ENCODE data around the gene TRERF1.
"Not testable (repeated sequence)": the region's sequence is repeated elsewhere in the genome, so short reads cannot be mapped to it uniquely, and the experiment has no call there.

The TRERF1 gene

GRCh38 chr6:42212442-42212841 is 239.3 kb downstream of the TRERF1 start:
- H4K20me1 ChIP-seq (ENCODE audit: low read depth, low read length) = no peaks in the 10 kb centered on the region
- peaks cover 30% of the 10 kb centered on the region for H3K79me2 ChIP-seq (ENCODE audit: insufficient read depth, low read length)
- H3K4me3 ChIP-seq (ENCODE audit: insufficient read depth, low read length, poor library complexity, severe bottlenecking) = no peak overlapping the region
- H3K36me3 ChIP-seq (ENCODE audit: low read length) = peaks cover 43% of the 10 kb centered on the region
- no peak overlapping the region for H2AFZ ChIP-seq (ENCODE audit: low read depth, low read length, severe bottlenecking)
- no peak for TF ChIP-seq CTCF (IDR thresholded peaks at IDR 0.05; ENCODE audit: insufficient read depth, low read length, poor library complexity, severe bottlenecking)
- no peak for TF ChIP-seq EZH2phosphoT487 (conservative IDR thresholded peaks at IDR 0.05; ENCODE audit: low read length)
- H3K4me2 ChIP-seq (ENCODE audit: low read depth, low read length, poor library complexity, severe bottlenecking) = no peak overlapping the region
- H3K9ac ChIP-seq (ENCODE audit: low read length) = no peak overlapping the region
- no peak overlapping the region for H3K27ac ChIP-seq (ENCODE audit: low read depth, low read length)
- no peaks in the 10 kb centered on the region for H3K9me3 ChIP-seq (ENCODE audit: insufficient read depth, low read length)
- H3K9me2 ChIP-seq (replicated peaks; ENCODE audit: insufficient read depth, low read length) = no peaks in the 10 kb centered on the region
- peaks cover 17% of the 10 kb centered on the region; the same call in 1 of the 2 replicates for H3F3A ChIP-seq (ENCODE audit: insufficient read depth)
- no peaks in the 10 kb centered on the region for H3K27me3 ChIP-seq (ENCODE audit: low read length)

GRCh38 chr6:42211726-42212125 is 240.0 kb downstream of the TRERF1 start:
- no peaks in the 10 kb centered on the region for H4K20me1 ChIP-seq (ENCODE audit: low read depth, low read length)
- H3F3A ChIP-seq (ENCODE audit: insufficient read depth) = peaks cover 17% of the 10 kb centered on the region; the same call in 1 of the 2 replicates
- H3K79me2 ChIP-seq (ENCODE audit: insufficient read depth, low read length) = peaks cover 23% of the 10 kb centered on the region
- H3K9me2 ChIP-seq (replicated peaks; ENCODE audit: insufficient read depth, low read length) = no peaks in the 10 kb centered on the region
- peaks cover 43% of the 10 kb centered on the region for H3K36me3 ChIP-seq (ENCODE audit: low read length)
- no peaks in the 10 kb centered on the region for H3K27me3 ChIP-seq (ENCODE audit: low read length)
- H2AFZ ChIP-seq (ENCODE audit: low read depth, low read length, severe bottlenecking) = no peak overlapping the region
- no peak overlapping the region for H3K27ac ChIP-seq (ENCODE audit: low read depth, low read length)
- H3K9me3 ChIP-seq (ENCODE audit: insufficient read depth, low read length) = no peaks in the 10 kb centered on the region
- no peak overlapping the region for H3K4me3 ChIP-seq (ENCODE audit: insufficient read depth, low read length, poor library complexity, severe bottlenecking)
- H3K4me2 ChIP-seq (ENCODE audit: low read depth, low read length, poor library complexity, severe bottlenecking) = no peak overlapping the region
- TF ChIP-seq CTCF (IDR thresholded peaks at IDR 0.05; ENCODE audit: insufficient read depth, low read length, poor library complexity, severe bottlenecking) = no peak
- TF ChIP-seq EZH2phosphoT487 (conservative IDR thresholded peaks at IDR 0.05; ENCODE audit: low read length) = no peak
- H3K9ac ChIP-seq (ENCODE audit: low read length) = no peak overlapping the region

- H3K36me3 ChIP-seq (ENCODE audit: low read length) = peaks cover 43% of the 10 kb centered on the region
- H3K9me2 ChIP-seq (replicated peaks; ENCODE audit: insufficient read depth, low read length) = no peaks in the 10 kb centered on the region
- no peak overlapping the region for H3K9ac ChIP-seq (ENCODE audit: low read length)
- H3K27ac ChIP-seq (ENCODE audit: low read depth, low read length) = no peak overlapping the region
- H3K79me2 ChIP-seq (ENCODE audit: insufficient read depth, low read length) = peaks cover 11% of the 10 kb centered on the region
- H2AFZ ChIP-seq (ENCODE audit: low read depth, low read length, severe bottlenecking) = no peak overlapping the region
- TF ChIP-seq EZH2phosphoT487 (conservative IDR thresholded peaks at IDR 0.05; ENCODE audit: low read length) (no peak), CTCF (IDR thresholded peaks at IDR 0.05; ENCODE audit: insufficient read depth, low read length, poor library complexity, severe bottlenecking) (no peak)
- no peaks in the 10 kb centered on the region for H3K27me3 ChIP-seq (ENCODE audit: low read length)
- H3F3A ChIP-seq (ENCODE audit: insufficient read depth) = peaks cover 14% of the 10 kb centered on the region; the same call in 1 of the 2 replicates
- no peaks in the 10 kb centered on the region for H3K9me3 ChIP-seq (ENCODE audit: insufficient read depth, low read length)
- no peak overlapping the region for H3K4me3 ChIP-seq (ENCODE audit: insufficient read depth, low read length, poor library complexity, severe bottlenecking)
- no peaks in the 10 kb centered on the region for H4K20me1 ChIP-seq (ENCODE audit: low read depth, low read length)
- no peak overlapping the region for H3K4me2 ChIP-seq (ENCODE audit: low read depth, low read length, poor library complexity, severe bottlenecking)
Observed at GRCh38 chr6:42210551-42210950, 241.2 kb downstream of the TRERF1 start.

- not testable (repeated sequence) for H3K79me2 ChIP-seq (ENCODE audit: insufficient read depth, low read length); H2AFZ ChIP-seq (ENCODE audit: low read depth, low read length, severe bottlenecking); H3F3A ChIP-seq (ENCODE audit: insufficient read depth); H3K4me3 ChIP-seq (ENCODE audit: insufficient read depth, low read length, poor library complexity, severe bottlenecking); H4K20me1 ChIP-seq (ENCODE audit: low read depth, low read length); H3K9me3 ChIP-seq (ENCODE audit: insufficient read depth, low read length); H3K4me2 ChIP-seq (ENCODE audit: low read depth, low read length, poor library complexity, severe bottlenecking); H3K27ac ChIP-seq (ENCODE audit: low read depth, low read length); H3K27me3 ChIP-seq (ENCODE audit: low read length); H3K9ac ChIP-seq (ENCODE audit: low read length); H3K9me2 ChIP-seq (replicated peaks; ENCODE audit: insufficient read depth, low read length)
- peaks cover 27% of the 10 kb centered on the region for H3K36me3 ChIP-seq (ENCODE audit: low read length)
Observed at GRCh38 chr6:42207559-42207958, 244.2 kb downstream of the TRERF1 start.
